ENCODE data around the gene CKS1B.
"Not testable (repeated sequence)": the region's sequence is repeated elsewhere in the genome, so short reads cannot be mapped to it uniquely, and the experiment has no call there.

The CKS1B gene

DNA sequence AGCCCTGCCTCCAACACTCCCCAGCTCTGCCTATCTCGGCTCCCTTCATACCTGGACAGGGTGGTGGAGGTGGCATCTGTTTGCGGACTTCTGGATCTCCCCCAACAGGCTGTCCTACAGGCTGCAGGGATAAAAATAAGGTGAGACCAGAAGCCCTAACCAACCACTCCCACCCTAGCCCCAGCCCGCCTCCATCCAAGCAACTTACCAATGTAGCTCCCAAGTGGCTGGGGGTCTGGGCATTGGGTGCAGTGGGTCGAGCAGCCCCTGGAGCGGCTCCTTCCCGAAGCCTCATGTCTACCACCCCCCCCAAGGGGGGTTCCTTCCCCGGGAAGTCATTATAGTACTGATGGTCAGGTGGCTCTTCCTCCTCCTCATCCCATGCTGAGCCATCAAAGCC lies 8.4 kb upstream of the CKS1B start:
- DNase-seq, result no peak

DNA sequence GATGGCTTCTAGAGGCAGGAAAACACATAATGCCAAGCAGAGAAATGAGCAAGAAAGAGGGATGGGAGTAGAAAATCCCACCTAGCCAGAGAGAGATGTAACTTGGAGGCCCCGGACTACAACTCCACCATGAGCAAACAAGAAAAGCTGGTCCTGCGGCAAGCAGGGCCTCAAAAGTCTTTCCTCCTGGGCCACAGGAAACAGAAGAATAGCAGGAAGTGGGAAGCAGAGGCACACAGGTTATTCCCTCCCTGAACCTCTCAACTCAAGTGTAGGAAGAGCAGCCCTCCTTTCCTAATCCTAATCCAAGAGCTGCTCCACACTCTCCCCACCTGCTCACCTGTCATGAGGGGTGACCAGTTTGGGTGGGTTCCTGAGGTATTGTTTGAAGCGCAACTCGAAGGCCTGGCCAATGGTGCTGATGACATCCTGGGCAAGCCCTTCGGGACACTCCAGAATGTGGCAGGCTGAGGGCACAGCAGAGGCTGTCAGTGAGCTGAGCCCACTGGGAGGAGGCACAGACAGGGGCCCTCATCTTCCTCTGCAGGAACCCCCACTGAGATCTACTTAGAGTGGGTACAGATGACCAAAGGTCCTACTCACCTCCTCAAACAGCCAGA lies 7.0 kb upstream of the CKS1B start:
- no peak for DNase-seq

DNA sequence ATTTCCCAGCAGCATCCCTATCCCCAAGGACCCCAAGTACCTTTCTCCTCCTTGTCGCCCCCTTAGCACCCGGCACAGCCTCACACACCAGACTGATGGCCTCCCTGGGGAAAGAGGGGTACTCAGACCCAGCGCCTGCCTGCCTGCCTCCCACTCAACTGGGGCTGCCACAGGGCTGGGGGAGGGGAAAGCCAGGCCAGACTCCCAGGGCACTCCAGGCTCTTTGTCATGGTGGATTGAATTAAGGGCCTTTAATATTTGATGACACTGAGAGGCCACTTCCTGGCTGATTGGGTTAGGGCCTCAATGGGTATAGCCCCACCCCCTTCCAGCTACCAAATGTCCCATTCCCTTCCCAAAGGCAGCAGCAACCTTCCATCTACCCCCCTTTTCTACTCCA lies 5.8 kb upstream of the CKS1B start:
- no peak for DNase-seq

DNA sequence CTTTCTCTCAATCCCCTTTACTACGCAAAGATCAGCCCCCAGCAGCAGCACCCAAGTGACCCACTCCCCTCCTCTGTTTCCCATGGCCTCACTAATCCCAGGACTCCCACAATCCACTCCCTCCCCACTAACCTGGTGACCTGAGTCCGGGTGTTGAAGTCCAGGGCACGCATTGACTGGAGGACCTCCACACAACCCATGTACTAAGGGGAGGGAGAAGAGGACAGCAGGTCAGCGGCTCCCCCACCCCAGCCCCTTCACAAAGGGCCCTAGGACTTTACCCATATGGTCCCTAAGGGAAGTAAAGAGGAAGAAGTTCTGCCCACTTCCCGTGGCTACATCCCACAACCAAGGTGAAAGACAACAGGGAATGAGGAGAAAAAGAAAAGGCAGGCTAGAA lies 5.2 kb upstream of the CKS1B start:
- no peak for DNase-seq

DNA sequence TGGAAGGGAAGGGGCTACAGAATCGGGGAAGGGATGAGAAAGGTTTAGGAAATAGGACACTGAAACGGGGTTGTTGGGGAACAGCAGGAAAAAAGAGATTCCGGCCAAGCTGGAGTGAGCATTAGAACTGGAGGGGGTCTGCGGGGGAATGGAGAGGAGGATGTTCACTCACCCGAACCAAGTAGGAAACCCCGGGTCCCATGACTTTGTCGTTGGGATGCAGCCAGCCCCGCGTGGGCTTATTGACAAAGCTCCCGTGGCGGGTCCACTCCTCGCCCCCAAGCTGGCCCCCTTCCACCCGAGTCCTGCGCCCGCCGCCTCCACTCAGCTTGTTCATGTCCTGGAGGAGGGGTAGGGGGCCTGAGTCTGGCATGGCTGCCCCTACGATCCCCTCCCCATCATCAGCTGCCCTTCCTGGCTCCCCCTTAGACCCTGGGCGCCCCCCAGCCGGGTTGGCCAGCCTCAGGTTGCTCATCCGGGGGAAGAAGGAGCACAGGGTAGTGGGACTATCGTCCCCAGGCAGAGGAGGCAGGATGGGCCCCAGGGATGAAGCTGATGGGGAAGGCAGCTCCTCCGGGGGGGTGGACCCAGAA lies 4.5 kb upstream of the CKS1B start:
- DNase-seq, result no peak

DNA sequence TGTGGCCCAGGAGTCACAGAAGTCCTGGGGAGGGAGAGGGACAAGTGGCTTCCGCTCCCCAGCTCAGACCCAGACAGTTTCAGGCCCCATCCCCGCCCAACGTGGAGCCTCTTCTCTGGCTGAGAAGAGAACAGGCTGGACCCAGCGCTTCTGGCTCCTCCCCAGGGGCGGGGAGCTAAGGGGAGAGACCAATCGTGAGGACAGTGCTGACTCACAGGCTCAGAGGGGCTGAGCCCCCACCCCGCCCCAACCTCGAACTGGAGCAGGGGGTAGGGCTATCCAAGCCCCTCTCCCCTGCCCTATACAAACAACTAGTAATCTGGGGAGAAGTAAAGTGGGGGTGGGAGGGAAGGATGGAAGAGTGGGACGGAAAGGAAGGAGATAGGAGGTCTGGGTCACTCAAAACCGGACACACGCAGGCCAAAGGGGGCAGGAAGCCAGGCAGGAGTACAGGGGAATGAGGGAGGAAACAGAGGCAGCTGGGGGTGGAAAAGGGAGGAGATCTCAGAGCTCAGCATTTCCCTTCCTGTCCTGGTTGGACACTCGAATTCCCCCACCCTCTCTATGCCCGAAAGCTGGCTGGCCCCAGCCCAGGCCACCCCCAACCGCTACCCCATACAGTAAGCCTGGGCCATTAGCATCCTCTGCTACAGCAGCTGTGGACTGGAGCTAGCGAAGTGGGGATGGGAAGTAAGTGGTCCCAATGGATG lies 3.7 kb upstream of the CKS1B start, which contains the start of gene SHC1:
Gene SHC1, minus strand, starts transcription at position 117 of the 710 bp plus-strand sequence. CDS start 221 bp downstream, outside the sequence.
- DNase-seq, result peak; percentile 62

DNA sequence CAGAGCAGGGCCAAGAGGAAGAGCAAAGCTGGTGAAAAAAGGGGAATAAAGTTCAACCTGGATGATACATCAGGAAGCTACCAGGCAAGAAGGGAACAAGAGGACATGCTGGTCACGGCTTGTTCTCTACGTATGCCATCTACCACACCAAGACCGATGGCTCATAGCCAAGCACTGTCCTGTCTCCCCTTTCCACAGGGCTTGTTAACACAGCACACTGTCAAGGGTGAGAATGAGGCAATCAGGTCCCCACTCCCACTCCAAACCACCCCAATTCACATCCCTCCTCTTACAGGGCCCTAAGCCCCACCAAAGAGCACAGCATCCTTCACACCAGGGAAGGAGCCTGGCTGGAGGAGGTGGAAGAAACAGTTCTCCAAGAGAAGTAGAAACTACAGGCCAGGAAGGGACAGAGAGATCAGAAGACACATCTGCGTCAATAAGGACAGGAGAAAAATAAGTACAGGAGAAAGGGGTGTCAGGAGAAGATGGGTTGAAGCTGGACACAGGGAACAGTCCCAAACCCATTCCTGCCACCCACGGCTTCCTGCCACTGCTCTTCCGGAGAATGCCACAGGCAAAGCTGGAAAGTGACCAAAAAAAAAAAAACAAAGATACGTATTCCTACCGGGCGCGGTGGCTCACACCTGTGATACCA lies 3.0 kb upstream of the CKS1B start:
- no peak for DNase-seq

DNA sequence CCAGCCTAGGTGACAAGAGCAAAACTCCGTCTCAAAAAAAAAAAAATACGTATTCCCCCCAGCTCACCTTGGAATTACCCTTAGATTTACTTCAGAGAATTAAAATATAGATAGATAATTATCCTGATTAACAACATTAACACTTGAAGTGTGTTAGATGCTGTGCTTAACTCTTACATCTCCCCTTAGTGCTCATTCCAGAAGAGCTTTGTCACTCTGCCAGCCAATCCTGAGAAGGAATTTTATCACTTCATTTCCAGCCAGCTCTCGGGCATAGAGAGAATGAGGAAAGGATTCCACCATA lies 2.3 kb upstream of the CKS1B start:
- no peak for DNase-seq

DNA sequence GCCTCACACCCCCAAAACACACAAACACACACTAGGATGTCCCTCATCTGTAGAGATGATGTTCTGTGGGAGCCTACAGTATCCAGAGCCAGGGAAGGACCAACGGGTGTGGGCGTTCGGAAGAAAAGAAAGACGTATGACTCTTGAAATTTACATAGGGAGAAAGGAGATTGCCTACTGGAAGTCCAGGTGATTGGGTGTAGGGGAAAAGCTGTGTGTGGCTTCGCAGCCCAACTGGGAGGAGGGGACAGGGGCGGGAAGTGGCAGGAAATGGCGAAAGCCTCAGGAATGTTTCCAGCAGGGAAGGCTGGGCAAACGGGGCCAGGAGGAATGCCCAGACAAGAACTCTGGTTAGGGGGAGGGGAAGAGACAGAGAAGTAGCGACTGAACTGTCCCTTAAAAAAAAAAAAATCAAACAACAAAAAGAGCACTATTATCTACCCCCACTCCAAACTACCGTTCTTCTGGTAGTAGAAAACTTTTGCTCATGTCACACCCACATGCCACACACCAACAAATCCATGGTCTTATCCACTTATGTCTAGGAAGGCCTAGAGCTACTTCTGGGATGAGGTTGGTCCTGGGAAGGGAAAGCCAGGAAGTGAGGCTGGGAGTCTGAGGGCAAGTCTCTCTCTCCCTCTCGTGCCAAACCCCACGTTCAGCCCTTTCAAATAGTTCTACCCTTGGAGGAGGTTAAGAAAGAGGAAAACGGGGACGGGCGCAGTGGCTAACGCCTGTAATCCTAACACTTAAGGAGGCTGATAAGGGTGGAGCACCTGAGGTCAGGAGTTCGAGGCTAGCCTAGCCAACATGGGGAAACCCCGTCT lies 1.8 kb upstream of the CKS1B start:
- DNase-seq, result no peak

DNA sequence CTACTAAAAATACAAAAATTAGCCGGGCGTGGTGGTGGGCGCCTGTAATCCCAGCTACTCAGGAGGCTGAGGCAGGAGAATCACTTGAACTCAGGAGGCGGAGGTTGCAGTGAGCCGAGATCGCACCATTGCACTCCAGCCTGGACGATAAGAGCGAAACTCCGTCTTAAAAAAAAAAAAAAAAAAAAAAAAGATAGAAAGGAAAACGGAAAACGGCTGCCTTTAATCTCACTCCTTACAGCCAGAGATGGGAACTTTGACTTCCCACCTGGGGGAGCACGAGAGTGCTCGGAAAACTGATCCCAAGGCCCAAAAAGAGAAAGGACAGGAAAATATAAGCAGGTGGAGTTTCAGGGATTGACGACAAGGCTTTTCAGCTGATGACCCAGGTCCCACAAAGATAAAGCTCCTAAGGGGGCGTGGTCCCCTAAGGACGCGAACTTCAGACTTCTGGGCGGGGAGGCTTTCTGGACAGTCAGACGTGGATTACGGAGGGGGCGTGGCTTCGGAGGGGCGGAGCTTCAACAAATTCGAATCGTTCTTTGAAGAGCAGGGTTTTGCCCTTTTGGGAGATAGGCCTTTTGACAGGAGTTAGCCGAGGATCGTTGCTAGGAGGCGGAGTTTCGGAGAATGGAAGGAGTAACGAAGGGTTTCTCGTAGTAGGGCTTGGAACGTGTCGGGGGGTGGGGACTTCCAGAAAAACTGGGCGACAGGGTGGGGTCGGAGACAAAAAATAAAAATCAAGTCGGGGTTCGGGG lies 958 bp upstream of the CKS1B start:
- DNase-seq, result peak; percentile 97

DNA sequence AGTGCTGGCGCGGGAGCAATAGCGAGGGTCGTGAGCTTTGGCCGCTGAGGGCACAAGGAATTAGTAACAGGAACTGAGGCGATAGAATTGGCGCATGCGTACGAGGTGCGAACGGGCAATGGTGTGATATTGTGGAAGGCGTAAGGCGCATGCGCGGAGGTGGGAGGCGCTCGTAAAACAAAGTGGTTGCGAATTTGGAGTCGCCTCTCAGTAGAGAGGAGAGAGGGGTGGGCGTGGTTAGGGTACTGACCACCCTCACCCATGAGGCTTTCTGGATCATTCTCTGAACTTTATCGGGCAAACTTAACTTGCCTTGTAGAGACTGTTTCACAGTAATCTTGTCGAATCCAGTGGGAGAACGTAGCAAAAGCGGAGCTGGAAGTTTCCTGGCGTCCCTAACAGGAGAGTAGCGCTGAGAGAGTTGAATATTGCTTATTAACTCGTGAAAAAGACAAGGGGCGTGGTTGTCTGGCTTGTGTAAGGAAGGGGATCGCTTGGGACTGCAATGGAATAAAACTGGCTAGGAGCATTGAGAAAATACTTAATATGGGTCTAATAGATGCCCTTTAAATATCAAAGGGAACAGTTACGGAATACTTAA lies 427 bp downstream of the CKS1B start:
- peak; percentile 97 for DNase-seq

DNA sequence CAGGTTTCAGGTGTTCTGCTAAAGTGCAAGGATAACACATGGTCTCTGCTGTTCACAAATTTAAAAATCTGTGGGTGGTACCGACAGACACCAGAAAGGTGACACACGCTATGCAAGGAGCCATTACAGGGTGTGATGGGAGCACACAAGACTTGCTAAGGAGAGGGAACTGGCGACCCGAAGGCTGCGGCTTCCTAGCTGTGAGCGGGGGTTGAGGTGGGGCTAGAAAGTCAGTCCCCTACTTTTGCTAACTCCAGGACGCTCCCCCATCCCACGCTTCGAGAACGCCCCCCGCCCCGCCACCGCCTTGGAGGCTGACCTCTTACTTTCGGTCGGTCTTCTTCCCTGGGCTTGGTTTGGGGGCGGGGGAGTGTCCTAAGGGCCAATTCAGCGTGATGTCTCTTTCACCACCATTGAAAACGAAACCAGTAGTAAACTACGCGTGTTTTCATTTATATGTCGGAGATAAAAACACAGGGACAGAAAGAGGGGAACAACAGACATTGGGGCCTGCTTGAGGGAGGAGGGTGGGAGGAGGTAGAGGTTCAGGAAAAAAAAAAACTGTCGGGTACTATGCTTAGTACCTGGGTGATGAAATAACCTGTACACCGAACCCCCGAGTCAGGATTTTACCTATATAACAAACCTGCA lies 1.1 kb downstream of the CKS1B start:
- DNase-seq, result peak; percentile 73

DNA sequence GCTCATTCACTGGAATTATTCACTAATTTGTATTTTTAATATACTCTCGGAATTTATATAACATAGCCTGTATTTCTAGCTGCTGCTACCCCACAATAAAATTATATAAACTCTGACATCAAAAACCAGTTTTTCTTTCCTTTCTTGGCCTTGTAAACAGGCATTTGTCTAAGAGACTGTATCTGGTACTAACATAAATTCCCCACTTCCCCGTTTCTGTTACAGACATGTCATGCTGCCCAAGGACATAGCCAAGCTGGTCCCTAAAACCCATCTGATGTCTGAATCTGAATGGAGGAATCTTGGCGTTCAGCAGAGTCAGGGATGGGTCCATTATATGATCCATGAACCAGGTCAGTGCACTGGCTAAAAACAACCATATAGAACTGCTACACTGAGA lies 3.3 kb downstream of the CKS1B start:
- not testable (repeated sequence) for DNase-seq

DNA sequence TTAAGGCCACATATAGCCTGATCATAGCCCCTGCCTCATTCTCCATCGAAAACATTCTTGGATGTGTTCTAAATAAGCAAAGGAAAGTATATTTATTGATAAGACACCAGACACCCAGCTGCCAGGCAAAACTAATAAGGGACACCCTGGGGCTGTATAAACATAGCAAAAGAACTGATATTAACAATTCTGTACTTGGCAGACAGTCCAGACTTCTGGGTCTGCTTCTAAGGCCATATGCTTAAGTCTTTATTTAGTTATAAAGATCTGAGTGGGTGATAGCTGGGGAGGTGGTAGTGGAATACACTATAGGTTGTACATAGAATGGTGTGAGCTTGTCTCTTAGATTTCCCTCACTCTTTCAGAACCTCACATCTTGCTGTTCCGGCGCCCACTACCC lies 3.9 kb downstream of the CKS1B start:
- DNase-seq, result no peak

DNA sequence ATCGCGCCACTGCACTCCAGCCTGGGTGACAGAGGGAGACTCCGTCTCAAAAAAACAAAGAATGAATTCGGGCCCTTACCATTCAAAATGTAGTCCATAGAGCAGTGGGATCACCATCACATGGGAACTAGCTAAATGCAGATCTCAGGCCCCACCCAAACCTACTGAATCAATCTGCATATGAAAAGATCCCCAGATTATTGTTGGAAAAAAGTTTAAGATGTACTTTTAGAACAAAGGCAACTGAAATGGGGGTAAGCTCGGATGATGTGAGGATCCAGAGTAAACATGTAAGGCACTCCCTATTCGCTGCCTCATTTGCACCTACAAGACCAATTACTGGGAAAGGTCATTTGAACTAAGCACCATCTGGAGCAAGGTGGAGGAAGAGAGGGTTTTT lies 7.9 kb downstream of the CKS1B start:
- DNase-seq, result no peak

DNA sequence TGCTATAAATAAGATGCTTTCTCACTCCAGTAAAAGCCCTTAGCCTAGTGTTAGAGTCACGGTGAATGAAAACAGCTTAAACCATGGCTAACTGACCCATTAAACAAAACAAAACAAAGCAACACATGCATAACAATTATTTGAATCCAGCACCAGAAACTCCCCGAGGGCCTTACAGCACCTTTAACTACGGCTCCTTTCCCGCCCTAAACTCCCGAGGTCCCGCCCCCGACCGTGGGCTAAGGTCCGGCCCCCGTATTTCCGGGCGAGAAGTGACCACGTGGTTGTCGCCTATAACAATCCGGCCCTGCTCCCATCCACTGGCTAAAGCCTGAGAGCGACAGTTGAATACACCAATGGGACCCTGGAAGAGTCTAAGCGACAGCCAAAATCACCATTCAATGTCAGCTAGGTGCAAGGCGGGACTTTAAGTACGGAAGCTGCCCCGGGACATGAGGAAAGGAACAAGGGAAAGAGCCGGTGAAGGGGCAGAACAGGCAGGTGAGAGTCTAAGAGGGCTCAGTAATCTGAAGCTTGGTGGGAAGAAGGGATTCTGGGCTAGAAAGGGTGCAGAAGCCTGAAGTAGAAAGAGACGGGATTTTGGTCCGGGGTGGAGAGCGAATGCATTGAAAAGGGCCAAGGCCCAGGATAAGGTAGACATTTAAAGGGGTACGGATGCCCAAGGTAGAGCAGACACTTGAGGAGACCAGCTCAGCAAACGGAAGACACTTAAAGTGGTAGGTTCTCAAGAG lies 8.6 kb downstream of the CKS1B start, which contains the start of gene FLAD1:
Gene FLAD1, plus strand, starts transcription at position 448 of the 752 bp plus-strand sequence. CDS start 351 bp downstream, outside the sequence.
- DNase-seq, result peak; percentile 99

DNA sequence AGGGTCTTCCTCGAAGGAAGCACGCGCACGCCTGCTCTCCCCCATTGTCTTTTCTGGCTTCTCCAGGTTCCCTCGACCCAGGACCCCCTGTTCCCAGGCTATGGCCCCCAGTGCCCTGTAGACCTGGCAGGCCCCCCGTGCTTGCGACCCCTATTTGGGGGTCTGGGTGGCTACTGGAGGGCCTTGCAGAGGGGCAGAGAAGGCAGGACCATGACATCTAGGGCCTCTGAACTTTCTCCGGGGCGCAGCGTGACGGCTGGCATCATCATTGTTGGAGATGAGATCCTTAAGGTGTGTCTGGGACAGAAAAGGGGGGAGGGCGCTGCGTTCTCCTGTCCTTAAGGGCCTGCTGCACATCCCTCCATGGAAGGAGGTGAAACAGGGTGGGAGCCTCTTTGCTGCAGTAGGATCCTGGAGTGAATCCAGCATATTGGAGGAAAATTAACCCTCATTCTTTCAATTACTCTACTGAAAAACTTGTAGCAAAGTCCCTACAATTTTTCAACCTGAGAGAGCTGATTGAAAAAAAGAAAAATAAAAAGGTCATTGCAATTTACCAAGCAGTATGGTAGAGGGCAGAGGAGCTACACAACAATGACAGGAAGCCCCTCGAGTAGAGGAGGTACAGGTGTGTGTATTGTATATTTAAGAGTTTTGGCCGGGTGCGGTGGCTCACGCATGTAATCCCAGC lies 9.4 kb downstream of the CKS1B start:
- DNase-seq, result no peak

DNA sequence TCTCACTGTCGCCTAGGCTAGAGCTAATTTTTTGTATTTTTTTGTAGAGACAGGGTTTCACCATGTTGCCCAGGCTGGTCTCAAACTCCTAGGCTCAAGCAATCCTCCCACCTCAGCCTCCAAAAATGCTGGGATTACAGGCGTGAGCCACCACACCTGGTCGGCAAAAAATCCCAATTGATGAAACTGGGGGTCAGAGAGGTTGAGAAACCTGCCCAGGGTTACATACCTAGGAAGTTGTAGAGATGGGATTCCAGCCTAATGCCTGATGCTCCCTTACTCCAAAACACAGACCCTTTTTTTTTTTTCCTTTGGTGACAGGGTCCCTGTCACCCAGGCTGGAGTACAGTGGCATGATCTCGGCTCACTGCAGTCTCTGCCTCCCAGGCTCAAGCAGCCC lies 12.3 kb downstream of the CKS1B start:
- DNase-seq, result not testable (repeated sequence)

DNA sequence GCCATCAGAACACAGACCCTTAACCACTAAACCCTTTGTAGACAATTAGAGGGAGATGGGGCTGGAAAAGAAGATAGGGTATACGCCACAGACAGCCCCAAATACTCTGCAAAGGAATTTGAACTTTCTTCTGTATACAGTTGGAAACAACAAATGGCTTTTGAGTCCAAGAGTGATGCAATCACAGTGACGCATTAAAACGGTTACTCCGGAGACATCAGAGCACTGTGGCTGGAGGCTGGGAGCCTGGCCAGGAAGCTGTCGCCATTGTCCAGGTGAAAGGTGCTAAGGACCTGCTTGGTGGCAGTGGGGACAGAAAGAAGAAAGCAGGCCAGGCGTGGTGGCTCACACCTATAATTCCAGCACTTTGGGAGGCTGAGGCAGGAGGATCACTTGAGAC lies 12.8 kb downstream of the CKS1B start:
- DNase-seq, result no peak
